ENCODE measurements around the gene DNASE1L1. TPM values are rescaled to one million over a fixed set of nuclear protein-coding genes. Genes with fewer than 3 reads are reported as not detected.

DNASE1L1 gene
- total RNA-seq, 1 experiment from 2014 or later, result 16.2 TPM

DNA sequence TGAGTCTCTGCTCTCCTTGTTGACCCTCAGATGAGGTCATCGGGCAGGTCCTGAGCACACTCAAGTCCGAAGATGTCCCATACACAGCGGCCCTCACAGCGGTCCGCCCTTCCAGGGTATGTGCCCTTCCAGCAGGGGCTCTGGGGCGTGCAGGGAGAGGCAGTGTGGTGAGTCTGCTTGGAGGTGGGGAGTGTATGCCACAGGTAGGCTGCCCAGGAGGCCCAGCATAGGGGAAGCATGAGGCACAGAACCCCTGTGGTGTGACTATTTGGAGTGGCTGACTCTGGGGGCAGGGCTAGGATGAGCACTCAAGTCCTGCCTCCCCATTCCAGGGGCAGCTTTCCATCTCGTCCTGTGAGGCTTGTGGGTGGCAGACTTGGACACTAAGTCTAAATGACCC, 24.6 kb upstream of the DNASE1L1 start:
- Mint-ChIP-seq H3K36me3 (peaks cover 10% of the 10 kb centered on the region; the same call in 1 of the 2 replicates), H3K4me1 (peaks cover 27% of the 10 kb centered on the region)

DNA sequence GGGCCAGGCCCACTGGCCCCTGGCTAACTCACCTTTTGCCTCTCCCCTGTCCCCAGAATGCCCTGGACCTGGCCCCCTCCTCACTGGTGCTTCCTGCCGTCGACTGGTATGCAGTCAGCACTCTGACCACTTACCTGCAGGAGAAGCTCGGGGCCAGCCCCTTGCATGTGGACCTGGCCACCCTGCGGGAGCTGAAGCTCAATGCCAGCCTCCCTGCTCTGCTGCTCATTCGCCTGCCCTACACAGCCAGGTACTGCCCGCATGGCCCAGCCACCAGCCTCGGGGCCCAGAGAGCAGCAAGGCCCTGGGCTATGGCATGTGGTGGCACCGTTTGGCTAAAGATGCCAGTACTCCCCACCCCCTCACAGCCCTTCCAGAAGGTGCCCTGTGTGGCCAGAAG, 23.2 kb upstream of the DNASE1L1 start:
- DNase-seq (ENCODE audit: low spot score) (no peak), ATAC-seq (no peak)
- peaks cover 10% of the 10 kb centered on the region; the same call in 1 of the 2 replicates for H3K36me3 Mint-ChIP-seq
- H3K27ac Mint-ChIP-seq, result no peak overlapping the region
- ChIA-PET POLR2A (no interaction called here), CTCF (no interaction called here)
- no peaks in the 10 kb centered on the region for H3K9me3 Mint-ChIP-seq
- H3K27me3 Mint-ChIP-seq (ENCODE audit: low read depth), result no peaks in the 10 kb centered on the region
- no peak overlapping the region for H3K4me3 Mint-ChIP-seq
- peaks cover 25% of the 10 kb centered on the region for H3K4me1 Mint-ChIP-seq
- TF ChIP-seq, protein P1, sequence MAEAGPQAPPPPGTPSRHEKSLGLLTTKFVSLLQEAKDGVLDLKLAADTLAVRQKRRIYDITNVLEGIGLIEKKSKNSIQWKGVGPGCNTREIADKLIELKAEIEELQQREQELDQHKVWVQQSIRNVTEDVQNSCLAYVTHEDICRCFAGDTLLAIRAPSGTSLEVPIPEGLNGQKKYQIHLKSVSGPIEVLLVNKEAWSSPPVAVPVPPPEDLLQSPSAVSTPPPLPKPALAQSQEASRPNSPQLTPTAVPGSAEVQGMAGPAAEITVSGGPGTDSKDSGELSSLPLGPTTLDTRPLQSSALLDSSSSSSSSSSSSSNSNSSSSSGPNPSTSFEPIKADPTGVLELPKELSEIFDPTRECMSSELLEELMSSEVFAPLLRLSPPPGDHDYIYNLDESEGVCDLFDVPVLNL (CRISPR knock-in tag; IDR thresholded peaks at IDR 0.05; ENCODE audit: borderline replicate concordance, low read depth), result no peak
- TF ChIP-seq PRRX2 (CRISPR knock-in tag; IDR thresholded peaks at IDR 0.05) (no peak), FOXJ3 (CRISPR knock-in tag; IDR thresholded peaks at IDR 0.05; ENCODE audit: borderline replicate concordance) (no peak), NR1H2 (CRISPR knock-in tag; IDR thresholded peaks at IDR 0.05) (no peak), NR3C1 (CRISPR knock-in tag; conservative IDR thresholded peaks at IDR 0.05; ENCODE audit: low read depth) (no peak), OVOL2 (CRISPR knock-in tag; IDR thresholded peaks at IDR 0.05; ENCODE audit: borderline replicate concordance) (no peak), TCF7 (CRISPR knock-in tag; IDR thresholded peaks at IDR 0.05; ENCODE audit: low read depth) (no peak), ZNF219 (CRISPR knock-in tag; IDR thresholded peaks at IDR 0.05; ENCODE audit: borderline replicate concordance) (no peak), CREB1 (CRISPR knock-in tag; IDR thresholded peaks at IDR 0.05) (no peak), SMAD3 (CRISPR knock-in tag; IDR thresholded peaks at IDR 0.05; ENCODE audit: borderline replicate concordance) (no peak), EMX1 (CRISPR knock-in tag; IDR thresholded peaks at IDR 0.05) (no peak), ZNF121 (CRISPR knock-in tag; IDR thresholded peaks at IDR 0.05) (no peak), TP53 (CRISPR knock-in tag; IDR thresholded peaks at IDR 0.05) (no peak)
- TF ChIP-seq, protein P2, sequence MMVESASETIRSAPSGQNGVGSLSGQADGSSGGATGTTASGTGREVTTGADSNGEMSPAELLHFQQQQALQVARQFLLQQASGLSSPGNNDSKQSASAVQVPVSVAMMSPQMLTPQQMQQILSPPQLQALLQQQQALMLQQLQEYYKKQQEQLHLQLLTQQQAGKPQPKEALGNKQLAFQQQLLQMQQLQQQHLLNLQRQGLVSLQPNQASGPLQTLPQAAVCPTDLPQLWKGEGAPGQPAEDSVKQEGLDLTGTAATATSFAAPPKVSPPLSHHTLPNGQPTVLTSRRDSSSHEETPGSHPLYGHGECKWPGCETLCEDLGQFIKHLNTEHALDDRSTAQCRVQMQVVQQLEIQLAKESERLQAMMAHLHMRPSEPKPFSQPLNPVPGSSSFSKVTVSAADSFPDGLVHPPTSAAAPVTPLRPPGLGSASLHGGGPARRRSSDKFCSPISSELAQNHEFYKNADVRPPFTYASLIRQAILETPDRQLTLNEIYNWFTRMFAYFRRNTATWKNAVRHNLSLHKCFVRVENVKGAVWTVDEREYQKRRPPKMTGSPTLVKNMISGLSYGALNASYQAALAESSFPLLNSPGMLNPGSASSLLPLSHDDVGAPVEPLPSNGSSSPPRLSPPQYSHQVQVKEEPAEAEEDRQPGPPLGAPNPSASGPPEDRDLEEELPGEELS (CRISPR knock-in tag; IDR thresholded peaks at IDR 0.05), result no peak
- TF ChIP-seq, protein P3, sequence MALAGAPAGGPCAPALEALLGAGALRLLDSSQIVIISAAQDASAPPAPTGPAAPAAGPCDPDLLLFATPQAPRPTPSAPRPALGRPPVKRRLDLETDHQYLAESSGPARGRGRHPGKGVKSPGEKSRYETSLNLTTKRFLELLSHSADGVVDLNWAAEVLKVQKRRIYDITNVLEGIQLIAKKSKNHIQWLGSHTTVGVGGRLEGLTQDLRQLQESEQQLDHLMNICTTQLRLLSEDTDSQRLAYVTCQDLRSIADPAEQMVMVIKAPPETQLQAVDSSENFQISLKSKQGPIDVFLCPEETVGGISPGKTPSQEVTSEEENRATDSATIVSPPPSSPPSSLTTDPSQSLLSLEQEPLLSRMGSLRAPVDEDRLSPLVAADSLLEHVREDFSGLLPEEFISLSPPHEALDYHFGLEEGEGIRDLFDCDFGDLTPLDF (CRISPR knock-in tag; IDR thresholded peaks at IDR 0.05), result no peak
- TF ChIP-seq, protein P4, sequence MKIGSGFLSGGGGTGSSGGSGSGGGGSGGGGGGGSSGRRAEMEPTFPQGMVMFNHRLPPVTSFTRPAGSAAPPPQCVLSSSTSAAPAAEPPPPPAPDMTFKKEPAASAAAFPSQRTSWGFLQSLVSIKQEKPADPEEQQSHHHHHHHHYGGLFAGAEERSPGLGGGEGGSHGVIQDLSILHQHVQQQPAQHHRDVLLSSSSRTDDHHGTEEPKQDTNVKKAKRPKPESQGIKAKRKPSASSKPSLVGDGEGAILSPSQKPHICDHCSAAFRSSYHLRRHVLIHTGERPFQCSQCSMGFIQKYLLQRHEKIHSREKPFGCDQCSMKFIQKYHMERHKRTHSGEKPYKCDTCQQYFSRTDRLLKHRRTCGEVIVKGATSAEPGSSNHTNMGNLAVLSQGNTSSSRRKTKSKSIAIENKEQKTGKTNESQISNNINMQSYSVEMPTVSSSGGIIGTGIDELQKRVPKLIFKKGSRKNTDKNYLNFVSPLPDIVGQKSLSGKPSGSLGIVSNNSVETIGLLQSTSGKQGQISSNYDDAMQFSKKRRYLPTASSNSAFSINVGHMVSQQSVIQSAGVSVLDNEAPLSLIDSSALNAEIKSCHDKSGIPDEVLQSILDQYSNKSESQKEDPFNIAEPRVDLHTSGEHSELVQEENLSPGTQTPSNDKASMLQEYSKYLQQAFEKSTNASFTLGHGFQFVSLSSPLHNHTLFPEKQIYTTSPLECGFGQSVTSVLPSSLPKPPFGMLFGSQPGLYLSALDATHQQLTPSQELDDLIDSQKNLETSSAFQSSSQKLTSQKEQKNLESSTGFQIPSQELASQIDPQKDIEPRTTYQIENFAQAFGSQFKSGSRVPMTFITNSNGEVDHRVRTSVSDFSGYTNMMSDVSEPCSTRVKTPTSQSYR (CRISPR knock-in tag; IDR thresholded peaks at IDR 0.05), result no peak

More for the DNA sequence above, 24.6 kb upstream of the DNASE1L1 start:
- TF ChIP-seq, protein P1 (CRISPR knock-in tag; IDR thresholded peaks at IDR 0.05; ENCODE audit: borderline replicate concordance, low read depth), result no peak
- TF ChIP-seq TEAD4 (CRISPR knock-in tag; IDR thresholded peaks at IDR 0.05), result no peak
- no peak for TF ChIP-seq GTF2I (CRISPR knock-in tag; conservative IDR thresholded peaks at IDR 0.05)
- no peak for TF ChIP-seq EMX1 (CRISPR knock-in tag; IDR thresholded peaks at IDR 0.05)
- TF ChIP-seq, protein P5, sequence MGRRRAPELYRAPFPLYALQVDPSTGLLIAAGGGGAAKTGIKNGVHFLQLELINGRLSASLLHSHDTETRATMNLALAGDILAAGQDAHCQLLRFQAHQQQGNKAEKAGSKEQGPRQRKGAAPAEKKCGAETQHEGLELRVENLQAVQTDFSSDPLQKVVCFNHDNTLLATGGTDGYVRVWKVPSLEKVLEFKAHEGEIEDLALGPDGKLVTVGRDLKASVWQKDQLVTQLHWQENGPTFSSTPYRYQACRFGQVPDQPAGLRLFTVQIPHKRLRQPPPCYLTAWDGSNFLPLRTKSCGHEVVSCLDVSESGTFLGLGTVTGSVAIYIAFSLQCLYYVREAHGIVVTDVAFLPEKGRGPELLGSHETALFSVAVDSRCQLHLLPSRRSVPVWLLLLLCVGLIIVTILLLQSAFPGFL (CRISPR knock-in tag; IDR thresholded peaks at IDR 0.05; ENCODE audit: borderline replicate concordance), result no peak
- TF ChIP-seq FOXJ3 (CRISPR knock-in tag; IDR thresholded peaks at IDR 0.05; ENCODE audit: borderline replicate concordance), result no peak
- TF ChIP-seq, protein P6, sequence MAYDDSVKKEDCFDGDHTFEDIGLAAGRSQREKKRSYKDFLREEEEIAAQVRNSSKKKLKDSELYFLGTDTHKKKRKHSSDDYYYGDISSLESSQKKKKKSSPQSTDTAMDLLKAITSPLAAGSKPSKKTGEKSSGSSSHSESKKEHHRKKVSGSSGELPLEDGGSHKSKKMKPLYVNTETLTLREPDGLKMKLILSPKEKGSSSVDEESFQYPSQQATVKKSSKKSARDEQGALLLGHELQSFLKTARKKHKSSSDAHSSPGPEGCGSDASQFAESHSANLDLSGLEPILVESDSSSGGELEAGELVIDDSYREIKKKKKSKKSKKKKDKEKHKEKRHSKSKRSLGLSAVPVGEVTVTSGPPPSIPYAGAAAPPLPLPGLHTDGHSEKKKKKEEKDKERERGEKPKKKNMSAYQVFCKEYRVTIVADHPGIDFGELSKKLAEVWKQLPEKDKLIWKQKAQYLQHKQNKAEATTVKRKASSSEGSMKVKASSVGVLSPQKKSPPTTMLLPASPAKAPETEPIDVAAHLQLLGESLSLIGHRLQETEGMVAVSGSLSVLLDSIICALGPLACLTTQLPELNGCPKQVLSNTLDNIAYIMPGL (CRISPR knock-in tag; IDR thresholded peaks at IDR 0.05), result no peak
- TF ChIP-seq, protein P7, sequence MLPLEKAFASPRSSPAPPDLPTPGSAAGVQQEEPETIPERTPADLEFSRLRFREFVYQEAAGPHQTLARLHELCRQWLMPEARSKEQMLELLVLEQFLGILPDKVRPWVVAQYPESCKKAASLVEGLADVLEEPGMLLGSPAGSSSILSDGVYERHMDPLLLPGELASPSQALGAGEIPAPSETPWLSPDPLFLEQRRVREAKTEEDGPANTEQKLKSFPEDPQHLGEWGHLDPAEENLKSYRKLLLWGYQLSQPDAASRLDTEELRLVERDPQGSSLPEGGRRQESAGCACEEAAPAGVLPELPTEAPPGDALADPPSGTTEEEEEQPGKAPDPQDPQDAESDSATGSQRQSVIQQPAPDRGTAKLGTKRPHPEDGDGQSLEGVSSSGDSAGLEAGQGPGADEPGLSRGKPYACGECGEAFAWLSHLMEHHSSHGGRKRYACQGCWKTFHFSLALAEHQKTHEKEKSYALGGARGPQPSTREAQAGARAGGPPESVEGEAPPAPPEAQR (CRISPR knock-in tag; IDR thresholded peaks at IDR 0.05), result no peak
- TF ChIP-seq FOXK1 (CRISPR knock-in tag; IDR thresholded peaks at IDR 0.05), result no peak
- TF ChIP-seq ZNF416 (CRISPR knock-in tag; IDR thresholded peaks at IDR 0.05), result no peak
- Mint-ChIP-seq H3K4me3 (no peak overlapping the region), H3K27ac (no peak overlapping the region), H3K27me3 (ENCODE audit: low read depth) (no peaks in the 10 kb centered on the region), H3K9me3 (no peaks in the 10 kb centered on the region)
- ChIA-PET CTCF (no interaction called here), POLR2A (no interaction called here)
- ATAC-seq (no peak), DNase-seq (ENCODE audit: low spot score) (no peak)

All from WTC11 (cell line).